GM12878 (cell line): Measurements from ENCODE around the gene TRPM5. TPM values are rescaled to one million over a fixed set of nuclear protein-coding genes. Genes with fewer than 3 reads are reported as not detected.

Experiments used
- ATAC-seq: fragments of 200-7000 bp; cut with Tn5 transposase; 3 replicates; pipeline ENCODE4 v1.9.1; 2020; ENCODE audit warnings: mild to moderate bottlenecking, moderate library complexity
- BruUV-seq: library from RNA; stranded (reverse); fragments of 400-500 nt; replicated peaks from 2 replicates; lab custom pipeline; 2021; lab: Mats Ljungman, UMichigan
- CTCF ChIA-PET: fragments of 300-600 bp; sonication (Branson Sonifier 250); formaldehyde crosslinking; extraction: SDS; loops from one replicate; lab custom pipeline; 2021; ENCODE audit warnings: inconsistent platforms; lab: Yijun Ruan, JAX
- POLR2A ChIA-PET: fragments of 350-600 bp; formaldehyde crosslinking; extraction: SDS; loops from one replicate; lab custom pipeline; 2021; ENCODE audit warnings: inconsistent platforms; lab: Charles Lee
- RAD21 ChIA-PET: fragments of 300-600 bp; sonication (Branson Sonifier 250); formaldehyde crosslinking; loops from one replicate; lab custom pipeline; 2023; ENCODE audit warnings: antibody characterized with exemption; ENCODE audit not compliant: unreplicated experiment; lab: Charles Lee
- SMC1A ChIA-PET: fragments of 300-600 bp; sonication (Branson Sonifier 250); formaldehyde crosslinking; loops from one replicate; lab custom pipeline; 2023; ENCODE audit not compliant: unreplicated experiment, uncharacterized antibody; lab: Charles Lee
- DNase-seq: peaks from one replicate; pipeline ENCODE4 v3.0.0-alpha.2; 2011; ENCODE audit warnings: low read depth, low spot score
- FAIRE-seq: peaks from 3 replicates; lab custom pipeline; 2011; peaks lifted over from hg19 to GRCh38; lab: Jason Lieb, UNC
- H2AFZ ChIP-seq: 2 replicates; pipeline ENCODE4 v1.6.0; 2011; ENCODE audit warnings: low read depth, low read length, control low read depth; ENCODE audit not compliant: control insufficient read depth
- H3K27ac ChIP-seq: 2 replicates; pipeline ENCODE4 v1.5.1; 2011; ENCODE audit warnings: control low read depth; ENCODE audit not compliant: control insufficient read depth, insufficient read depth
- H3K27me3 ChIP-seq, 2 experiments: replicated peaks in 1 of 2; 2 replicates each; pipeline versions ENCODE4 v1.6.0 to v1.6.1; 2011; ENCODE audit warnings: low read length in 1 of 2; ENCODE audit not compliant: control insufficient read depth in 2 of 2, insufficient read depth in 2 of 2
- H3K36me3 ChIP-seq, 2 experiments: 2 replicates each; pipeline ENCODE4 v1.5.1; 2011; ENCODE audit warnings: low read length in 1 of 2; ENCODE audit not compliant: control insufficient read depth in 2 of 2, insufficient read depth in 2 of 2
- H3K4me1 ChIP-seq: 2 replicates; pipeline ENCODE4 v1.6.1; 2011; ENCODE audit warnings: mild to moderate bottlenecking, low read length, moderate library complexity, mixed read lengths; ENCODE audit not compliant: control insufficient read depth, insufficient read depth
- H3K4me2 ChIP-seq: 2 replicates; pipeline ENCODE4 v1.6.0; 2011; ENCODE audit warnings: control low read depth; ENCODE audit not compliant: control insufficient read depth, insufficient read depth
- H3K4me3 ChIP-seq: fragments of 200-600 bp; sonication (generic); 2 replicates; pipeline ENCODE4 v1.5.1; 2016
- H3K79me2 ChIP-seq: 2 replicates; pipeline ENCODE4 v1.6.0; 2011; ENCODE audit warnings: low read length; ENCODE audit not compliant: control insufficient read depth, insufficient read depth
- H3K9ac ChIP-seq: 2 replicates; pipeline ENCODE4 v1.8.0; 2011; ENCODE audit warnings: low read length, control low read depth, mixed read lengths; ENCODE audit not compliant: control insufficient read depth, insufficient read depth
- H3K9me3 ChIP-seq: replicated peaks from 3 replicates; pipeline ENCODE4 v1.5.1; 2011; ENCODE audit warnings: mild to moderate bottlenecking, low read length; ENCODE audit not compliant: control insufficient read depth, insufficient read depth
- H4K20me1 ChIP-seq: 2 replicates; pipeline ENCODE4 v1.6.0; 2011; ENCODE audit not compliant: control insufficient read depth, insufficient read depth
- BCL11A ChIP-seq: IDR thresholded peaks from 2 replicates; pipeline ENCODE4 v1.6.1; 2011; ENCODE audit warnings: low read depth, low read length
- BMI1 ChIP-seq: fragments of 450-650 bp; IDR thresholded peaks from 2 replicates; pipeline ENCODE4 v1.6.1; 2016; ENCODE audit warnings: mild to moderate bottlenecking, moderate library complexity, borderline replicate concordance
- CBX5 ChIP-seq: sonication (generic); IDR thresholded peaks from 2 replicates; pipeline ENCODE4 v1.6.1; 2016; ENCODE audit warnings: low read depth, moderate library complexity, mild to moderate bottlenecking, inconsistent platforms
- CHD2 ChIP-seq: IDR thresholded peaks from 2 replicates; pipeline ENCODE4 v1.6.1; 2011; ENCODE audit warnings: low read depth, low read length, improper control_type of control experiment, borderline replicate concordance
- EGR1 ChIP-seq, 2 experiments: IDR thresholded peaks; 1 replicate in 1 of 2; 2 replicates in 1 of 2; pipeline ENCODE4 v1.6.1; 2011 to 2012; ENCODE audit warnings: low read depth in 2 of 2, low read length in 2 of 2, borderline replicate concordance in 1 of 2, mild to moderate bottlenecking in 1 of 2, moderate library complexity in 1 of 2
- HDAC6 ChIP-seq: fragments of 200-600 bp; sonication (generic); IDR thresholded peaks from one replicate; pipeline ENCODE4 v1.8.0; 2017; ENCODE audit warnings: antibody characterized with exemption; ENCODE audit not compliant: unreplicated experiment
- IKZF2 ChIP-seq, 2 experiments: fragments of 450-650 bp; IDR thresholded peaks; 2 replicates each; pipeline ENCODE4 v1.6.1; 2017; ENCODE audit warnings: mild to moderate bottlenecking in 2 of 2, moderate library complexity in 2 of 2
- IRF4 ChIP-seq: IDR thresholded peaks from 2 replicates; pipeline ENCODE4 v1.6.1; 2011; ENCODE audit warnings: low read depth, low read length
- NFYA ChIP-seq: IDR thresholded peaks from 2 replicates; pipeline ENCODE4 v1.6.1; 2011; ENCODE audit warnings: low read depth, mild to moderate bottlenecking, low read length, improper control_type of control experiment, borderline replicate concordance
- NKRF ChIP-seq: fragments of 450-650 bp; conservative IDR thresholded peaks from 2 replicates; pipeline ENCODE4 v1.6.1; 2017; ENCODE audit warnings: mild to moderate bottlenecking, moderate library complexity
- RAD51 ChIP-seq: fragments of 450-650 bp; IDR thresholded peaks from 2 replicates; pipeline ENCODE4 v1.6.1; 2016; ENCODE audit warnings: moderate library complexity, mild to moderate bottlenecking, inconsistent platforms
- RELB ChIP-seq: fragments of 450-650 bp; IDR thresholded peaks from 2 replicates; pipeline ENCODE4 v1.6.1; 2017; ENCODE audit warnings: low read depth, mild to moderate bottlenecking, moderate library complexity
- RUNX3 ChIP-seq: IDR thresholded peaks from 2 replicates; pipeline ENCODE4 v1.6.1; 2012; ENCODE audit warnings: low read length, inconsistent platforms
- SIX5 ChIP-seq: IDR thresholded peaks from 2 replicates; pipeline ENCODE4 v1.6.1; 2011; ENCODE audit warnings: mild to moderate bottlenecking, low read depth, low read length, moderate library complexity; ENCODE audit not compliant: severe bottlenecking
- WGBS: methylation state at CpG from one replicate; pipeline ENCODE4 v1.1.6; 2016; ENCODE audit warnings: low lambda C conversion rate; ENCODE audit not compliant: insufficient replicate concordance, insufficient coverage; ENCODE audit errors: missing lambda C conversion rate; 5-methylcytosine and 5-hydroxymethylcytosine counted together
- in situ Hi-C: fragments of 300-500 bp; cut with MboI; formaldehyde crosslinking; loops from 9 replicates; pipeline ENCODE4 v1.14.3; 2018; ENCODE audit warnings: mixed read lengths
- intact Hi-C: fragments of 100-400 bp; cut with micrococcal nuclease; formaldehyde crosslinking; loops from one replicate; pipeline ENCODE4 v1.14.2; 2022; ENCODE audit not compliant: unreplicated experiment
- polyA plus RNA-seq, 11 experiments: library from polyadenylated mRNA; depleted of rRNA in 4 of 11; unstranded in 6 of 11; stranded (reverse) in 5 of 11; fragments of >200 nt; fragmentation: Nextera tagmentation in 4 of 11; fragmentation: Illumina TruSeq in 1 of 11; extraction: Ambion mirVana in 4 of 11; extraction: Trizol in 1 of 11; gene quantifications; 1 replicate in 1 of 11; 2 replicates in 10 of 11; pipeline versions ENCODE4 v1.2.1 to v1.2.3, GENCODE V29; 2011 to 2016; ENCODE audit warnings: inconsistent platforms in 2 of 11, missing spikeins in 2 of 11, low read depth in 1 of 11
- total RNA-seq, 4 experiments: library from RNA; depleted of rRNA in 3 of 4; stranded (reverse); fragments of >200 nt in 3 of 4; fragmentation: Illumina TruSeq in 1 of 4; extraction: Trizol in 1 of 4; gene quantifications; 2 replicates each; pipeline versions ENCODE4 v1.2.1 to v1.2.3, GENCODE V29; 2013 to 2021

TRPM5 gene
- total and polyA plus RNA-seq, 10 of the 15 experiments (the other 5 are each of a cell fraction or from before 2014, with no cell fraction given): not detected

GRCh38 chr11:2453436-2453835, 9.1 kb upstream of the TRPM5 start:
- H3K9ac ChIP-seq: no peak overlapping the region
- CTCF ChIA-PET: interaction anchor here (0.7 kb wide), 1 partner anchor 11 kb away, joined by 3 read pairs; no protein-coding TSS in a partner anchor
- BruUV-seq: no TSS peak
- no peaks in the 10 kb centered on the region for H3K36me3 ChIP-seq
- no peak overlapping the region for H3K4me2 ChIP-seq
- H3K4me3 ChIP-seq: no peak overlapping the region
- H3K27ac ChIP-seq: no peak overlapping the region
- H3K9me3 ChIP-seq: no peaks in the 10 kb centered on the region; the same call in 2 of the 3 replicates
- no peaks in the 10 kb centered on the region for H3K79me2 ChIP-seq
- FAIRE-seq (no peak), ATAC-seq (no peak), DNase-seq (no peak)
- no peaks in the 10 kb centered on the region for H4K20me1 ChIP-seq
- no peak for TF ChIP-seq RUNX3
- TF ChIP-seq BCL11A: no peak
- no peak for TF ChIP-seq NFYA
- RAD21 ChIA-PET: no interaction called here
- SMC1A ChIA-PET: no interaction called here
- intact Hi-C loops (no loop called here), in situ Hi-C loops (no loop called here)
- no peaks in the 10 kb centered on the region for H3K27me3 ChIP-seq
- H3K4me1 ChIP-seq: no peaks in the 10 kb centered on the region
- POLR2A ChIA-PET: no interaction called here
- no peak overlapping the region for H2AFZ ChIP-seq
- WGBS: 61% methylated on average over 5 of the region's 5 CpGs

GRCh38 chr11:2452321-2453012, 8.2 kb upstream of the TRPM5 start:
- no peaks in the 10 kb centered on the region for H3K79me2 ChIP-seq

More at GRCh38 chr11:2452321-2453012, 8.2 kb upstream of the TRPM5 start:
- in situ Hi-C loops: no loop called here
- H3K4me3 ChIP-seq: no peak overlapping the region
- SMC1A ChIA-PET: no interaction called here
- no peaks in the 10 kb centered on the region for H3K4me1 ChIP-seq
- POLR2A ChIA-PET: no interaction called here
- TF ChIP-seq RAD51 (no peak), NKRF (no peak), SIX5 (no peak), BMI1 (no peak), IRF4 (no peak), CBX5 (no peak), RELB (no peak), HDAC6 (no peak), IKZF2 (IDR thresholded peaks at IDR 0.05) (no peak), EGR1 (IDR thresholded peaks at IDR 0.05; ENCODE audit: borderline replicate concordance in 1 of 2, low read depth in 2 of 2, low read length in 2 of 2) (no peak), CHD2 (no peak)
- no peak overlapping the region for H3K9ac ChIP-seq
- ATAC-seq (no peak), FAIRE-seq (no peak), DNase-seq (no peak)
- 65% methylated on average over 19 of the region's 20 CpGs for WGBS
- no peak overlapping the region for H3K27ac ChIP-seq
- CTCF ChIA-PET: no interaction called here
- no peaks in the 10 kb centered on the region for H4K20me1 ChIP-seq
- H3K27me3 ChIP-seq: no peaks in the 10 kb centered on the region
- no peak overlapping the region for H2AFZ ChIP-seq
- intact Hi-C loops: no loop called here
- no TSS peak for BruUV-seq
- H3K36me3 ChIP-seq: no peaks in the 10 kb centered on the region
- RAD21 ChIA-PET: no interaction called here
- no peaks in the 10 kb centered on the region; the same call in 2 of the 3 replicates for H3K9me3 ChIP-seq
- no peak overlapping the region for H3K4me2 ChIP-seq
